CD4-positive, alpha-beta T cell treated with Interferon gamma for 1 hour (primary cell): Measurements from ENCODE around the gene ZBTB8OS.

ENCODE experiments used
- DNase-seq: peaks from one replicate; pipeline ENCODE4 v3.0.0-alpha.2; 2020

ZBTB8OS gene

DNA sequence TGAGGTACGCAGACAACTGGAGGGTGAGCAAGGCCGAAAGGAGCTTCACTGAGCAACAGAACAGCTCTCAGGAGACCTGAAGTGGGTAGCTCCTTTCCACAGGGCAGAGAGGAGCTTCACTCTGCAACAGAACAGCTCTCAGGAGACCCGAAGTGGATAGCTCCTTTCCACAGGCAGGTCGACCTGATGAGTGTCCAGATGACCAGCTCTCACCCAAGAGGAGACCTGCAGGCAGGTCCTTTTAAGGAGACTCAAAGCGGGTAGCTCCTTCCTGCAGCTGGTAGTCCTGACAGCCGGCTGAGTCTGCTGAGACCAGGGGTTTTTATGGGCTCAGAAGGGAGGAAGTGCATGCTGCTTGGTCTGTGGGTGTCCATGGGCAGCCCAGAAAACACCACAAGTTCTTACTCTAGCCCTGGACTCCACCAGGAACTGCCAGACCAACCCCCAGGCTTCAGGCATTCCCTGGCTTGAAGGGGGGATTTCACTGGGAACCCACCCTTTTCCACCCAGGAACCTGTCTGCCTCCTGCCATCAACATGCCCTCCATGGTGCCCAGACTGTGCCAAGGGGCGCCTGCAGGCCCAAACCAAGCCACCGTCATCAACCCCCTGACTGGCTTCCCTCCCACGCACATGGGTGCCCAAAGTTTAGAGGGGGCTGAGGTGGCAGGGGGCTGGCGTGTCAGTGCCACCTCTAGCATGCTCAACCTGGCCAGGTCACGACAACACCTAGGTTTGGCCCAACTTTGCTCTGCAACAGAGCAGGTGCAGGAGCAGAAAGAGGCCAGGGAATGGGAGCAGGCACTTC lies 43.6 kb downstream of the ZBTB8OS start:
- DNase-seq = no peak

- no peak for DNase-seq
Observed at GRCh38 chr1:32605711-32606424, 44.5 kb downstream of the ZBTB8OS start.

DNA sequence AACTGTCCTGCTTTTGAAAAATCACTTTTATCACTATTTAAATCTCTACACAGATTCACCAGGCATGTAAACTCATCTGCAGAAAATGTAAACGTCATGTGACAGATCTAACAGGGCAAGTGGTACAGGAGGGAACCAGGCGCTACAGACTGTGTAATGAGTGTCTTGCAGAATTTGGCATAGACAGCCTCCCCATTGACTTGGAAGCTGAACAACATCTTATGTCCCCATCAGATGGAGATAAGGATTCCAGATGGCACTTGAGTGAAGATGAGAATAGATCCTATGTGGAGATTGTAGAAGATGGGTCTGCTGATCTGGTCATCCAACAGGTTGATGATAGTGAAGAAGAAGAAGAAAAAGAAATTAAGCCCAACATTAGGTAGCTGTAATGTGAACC lies 50.3 kb downstream of the ZBTB8OS start:
- no peak for DNase-seq

DNA sequence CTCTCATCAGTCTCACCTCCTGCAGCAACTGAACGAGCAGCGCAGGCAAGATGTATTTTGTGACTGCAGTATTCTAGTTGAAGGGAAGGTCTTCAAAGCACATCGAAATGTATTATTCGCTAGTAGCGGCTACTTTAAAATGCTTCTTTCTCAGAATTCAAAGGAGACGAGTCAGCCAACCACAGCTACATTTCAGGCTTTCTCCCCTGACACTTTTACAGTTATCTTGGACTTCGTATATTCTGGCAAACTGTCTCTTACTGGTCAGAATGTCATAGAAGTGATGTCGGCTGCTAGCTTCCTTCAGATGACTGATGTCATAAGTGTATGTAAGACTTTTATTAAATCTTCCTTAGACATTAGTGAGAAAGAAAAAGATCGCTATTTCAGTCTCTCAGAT lies 57.4 kb downstream of the ZBTB8OS start:
- no peak for DNase-seq

DNA sequence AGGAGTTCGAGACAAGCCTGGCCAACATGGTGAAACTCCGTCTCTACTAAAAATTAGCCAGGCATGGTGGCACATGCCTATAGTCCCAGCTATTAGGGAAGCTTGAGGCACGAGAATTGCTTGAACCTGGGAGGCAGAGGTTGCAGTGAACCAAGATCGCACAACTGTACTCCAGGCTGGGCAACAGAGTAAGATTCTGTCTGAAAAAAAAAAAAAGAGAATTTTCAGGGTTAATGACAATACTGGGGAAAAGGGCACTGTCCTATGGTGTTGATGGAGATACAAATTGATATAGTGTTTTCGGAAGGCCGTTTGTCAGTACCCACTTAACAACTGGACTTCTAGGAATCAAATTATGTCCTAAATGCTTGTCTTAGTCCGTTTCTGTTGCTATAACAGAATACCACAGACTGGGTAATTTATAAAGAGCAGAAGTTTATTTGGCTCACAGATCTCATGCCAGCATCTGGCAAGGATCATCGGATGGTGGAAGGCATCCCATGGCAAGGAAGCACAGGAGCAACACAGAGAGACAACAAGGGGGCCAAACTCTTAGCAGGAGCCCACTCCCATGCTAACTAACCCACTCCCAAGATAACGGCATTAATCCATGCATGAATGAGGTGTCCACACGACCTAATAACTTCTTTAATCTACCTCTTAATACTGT lies 69.9 kb downstream of the ZBTB8OS start:
- no peak for DNase-seq
